Measurements from ENCODE around the gene SRPX2.

The SRPX2 gene, protein sequence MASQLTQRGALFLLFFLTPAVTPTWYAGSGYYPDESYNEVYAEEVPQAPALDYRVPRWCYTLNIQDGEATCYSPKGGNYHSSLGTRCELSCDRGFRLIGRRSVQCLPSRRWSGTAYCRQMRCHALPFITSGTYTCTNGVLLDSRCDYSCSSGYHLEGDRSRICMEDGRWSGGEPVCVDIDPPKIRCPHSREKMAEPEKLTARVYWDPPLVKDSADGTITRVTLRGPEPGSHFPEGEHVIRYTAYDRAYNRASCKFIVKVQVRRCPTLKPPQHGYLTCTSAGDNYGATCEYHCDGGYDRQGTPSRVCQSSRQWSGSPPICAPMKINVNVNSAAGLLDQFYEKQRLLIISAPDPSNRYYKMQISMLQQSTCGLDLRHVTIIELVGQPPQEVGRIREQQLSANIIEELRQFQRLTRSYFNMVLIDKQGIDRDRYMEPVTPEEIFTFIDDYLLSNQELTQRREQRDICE

DNA sequence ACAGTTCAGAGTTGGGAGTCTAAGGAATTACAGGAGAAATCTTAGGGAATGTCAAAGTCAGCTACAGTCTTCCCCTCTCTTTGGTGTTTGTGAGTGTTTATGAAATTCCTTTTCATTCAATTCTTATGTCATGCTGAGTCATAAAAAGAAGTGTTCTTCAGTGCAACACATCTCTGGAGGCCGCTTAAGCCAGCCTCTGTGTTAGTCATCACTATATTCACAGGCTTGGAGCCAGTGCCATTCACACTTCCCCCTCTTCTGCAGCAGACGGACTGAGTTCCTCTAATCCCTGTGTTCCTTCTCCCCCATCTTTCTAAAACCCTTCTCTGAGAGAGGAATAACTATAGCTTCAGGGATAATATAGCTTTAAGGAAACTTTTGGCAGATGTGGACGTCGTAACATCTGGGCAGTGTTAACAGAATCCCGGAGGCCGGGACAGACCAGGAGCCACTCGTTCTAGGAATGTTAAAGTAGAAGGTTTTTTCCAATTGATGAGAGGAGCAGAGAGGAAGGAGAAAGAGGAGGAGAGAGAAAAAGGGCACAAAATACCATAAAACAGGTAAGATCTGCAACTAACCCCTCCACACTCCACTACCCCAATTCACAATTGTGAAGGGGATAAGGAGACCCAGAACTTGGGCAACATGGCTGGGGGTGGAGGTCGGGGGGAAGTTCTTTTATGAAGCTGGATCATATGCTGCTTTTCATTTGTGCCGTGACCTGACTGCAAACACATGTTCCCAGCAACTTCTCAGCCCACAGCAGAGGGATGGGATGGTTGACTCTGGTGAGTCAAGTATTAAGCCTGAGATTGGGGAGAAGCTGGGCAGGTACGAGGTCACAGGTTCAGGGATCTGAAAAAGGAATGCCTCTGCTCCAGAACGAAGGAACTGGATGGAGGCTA, at the start of gene SRPX2:
TSS of gene SRPX2 (plus strand) at position 244 of the 905 bp plus-strand sequence. CDS start 2,124 bp downstream, outside the sequence.
- TF ChIP-seq GATA3 (IDR thresholded peaks at IDR 0.05; ENCODE audit: low read depth, low read length) (no peak), GATA2 (IDR thresholded peaks at IDR 0.05; ENCODE audit: low read depth, low read length) (no peak)

GRCh38 chrX:100596601-100597000, 47.4 kb upstream of the SRPX2 start:
- TF ChIP-seq GATA2 (IDR thresholded peaks at IDR 0.05; ENCODE audit: low read depth, low read length): no peak
- TF ChIP-seq GATA3 (IDR thresholded peaks at IDR 0.05; ENCODE audit: low read depth, low read length): no peak

DNA sequence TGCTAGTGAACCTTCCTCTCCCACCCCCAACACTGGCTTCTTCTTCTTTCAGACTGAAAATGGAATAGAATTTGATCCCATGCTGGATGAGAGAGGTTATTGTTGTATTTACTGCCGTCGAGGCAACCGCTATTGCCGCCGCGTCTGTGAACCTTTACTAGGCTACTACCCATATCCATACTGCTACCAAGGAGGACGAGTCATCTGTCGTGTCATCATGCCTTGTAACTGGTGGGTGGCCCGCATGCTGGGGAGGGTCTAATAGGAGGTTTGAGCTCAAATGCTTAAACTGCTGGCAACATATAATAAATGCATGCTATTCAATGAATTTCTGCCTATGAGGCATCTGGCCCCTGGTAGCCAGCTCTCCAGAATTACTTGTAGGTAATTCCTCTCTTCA, 44.5 kb upstream of the SRPX2 start:
- TF ChIP-seq GATA2 (IDR thresholded peaks at IDR 0.05; ENCODE audit: low read depth, low read length) (no peak), GATA3 (IDR thresholded peaks at IDR 0.05; ENCODE audit: low read depth, low read length) (no peak)

DNA sequence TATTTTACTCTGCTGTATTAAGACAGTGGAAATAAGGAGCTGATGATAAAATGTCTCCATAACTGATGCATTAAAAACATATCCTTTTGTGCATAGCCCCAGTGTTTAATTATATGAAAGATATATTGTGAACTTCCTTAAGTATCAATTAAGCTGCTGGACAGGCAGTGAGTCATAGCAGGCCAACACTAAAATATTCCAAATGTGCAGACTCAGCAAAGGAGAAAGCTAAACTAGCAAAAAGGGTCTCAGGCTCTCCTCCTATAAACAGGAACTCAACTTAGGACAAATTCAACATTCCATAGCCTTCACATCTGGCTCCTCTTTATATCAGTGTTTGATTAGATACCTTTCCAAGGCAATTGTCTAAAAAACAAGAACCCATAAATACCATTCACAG, 43.7 kb upstream of the SRPX2 start:
- TF ChIP-seq GATA2 (IDR thresholded peaks at IDR 0.05; ENCODE audit: low read depth, low read length) (no peak), GATA3 (IDR thresholded peaks at IDR 0.05; ENCODE audit: low read depth, low read length) (no peak)

- no peak for TF ChIP-seq GATA3 (IDR thresholded peaks at IDR 0.05; ENCODE audit: low read depth, low read length)
- TF ChIP-seq GATA2 (IDR thresholded peaks at IDR 0.05; ENCODE audit: low read depth, low read length): no peak
Observed at GRCh38 chrX:100600758-100601157, 43.2 kb upstream of the SRPX2 start.

GRCh38 chrX:100606753-100607152, 37.2 kb upstream of the SRPX2 start:
- TF ChIP-seq GATA3 (IDR thresholded peaks at IDR 0.05; ENCODE audit: low read depth, low read length) (no peak), GATA2 (IDR thresholded peaks at IDR 0.05; ENCODE audit: low read depth, low read length) (no peak)

DNA sequence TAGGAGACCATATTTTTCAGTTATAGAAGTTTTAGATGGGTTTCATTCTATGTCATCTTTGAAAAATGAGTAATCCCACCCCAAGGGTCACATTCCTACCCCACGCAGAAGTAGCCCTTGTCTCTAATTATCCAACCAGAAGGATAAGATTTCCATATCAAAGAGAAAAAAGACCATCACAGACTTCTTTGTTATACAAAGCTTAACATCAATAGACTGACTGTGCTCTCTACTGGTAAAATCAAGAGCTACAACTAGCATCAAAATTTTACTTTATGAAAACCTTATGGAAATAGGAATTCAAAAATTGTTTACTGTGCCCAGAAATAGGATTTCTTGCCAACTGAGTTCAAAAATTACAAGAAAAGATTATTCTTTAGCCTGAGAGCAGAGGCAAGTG, 34.4 kb upstream of the SRPX2 start:
- TF ChIP-seq GATA2 (IDR thresholded peaks at IDR 0.05; ENCODE audit: low read depth, low read length): no peak

DNA sequence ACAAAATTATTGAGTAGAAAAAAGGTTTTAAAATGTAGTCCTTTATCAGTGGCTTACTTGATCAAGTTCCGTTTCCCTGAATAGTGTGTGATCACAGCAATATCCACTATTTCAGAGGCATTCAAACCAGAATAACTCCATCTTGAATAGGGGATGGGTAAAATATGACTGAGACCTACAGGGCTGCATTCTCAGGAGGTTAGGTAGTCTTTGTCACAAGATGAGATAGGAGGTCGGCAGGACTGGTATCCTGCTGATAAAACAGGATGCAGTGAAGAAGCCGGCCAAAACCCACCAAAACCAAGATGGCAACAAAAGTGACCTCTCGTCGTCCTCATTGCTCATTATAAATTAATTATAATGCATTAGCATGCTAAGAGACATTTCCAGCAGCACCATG, 32.0 kb upstream of the SRPX2 start:
- TF ChIP-seq GATA2 (IDR thresholded peaks at IDR 0.05; ENCODE audit: low read depth, low read length): no peak
- TF ChIP-seq GATA3 (IDR thresholded peaks at IDR 0.05; ENCODE audit: low read depth, low read length): no peak

- TF ChIP-seq GATA3 (IDR thresholded peaks at IDR 0.05; ENCODE audit: low read depth, low read length) (no peak), GATA2 (IDR thresholded peaks at IDR 0.05; ENCODE audit: low read depth, low read length) (no peak)
Observed at GRCh38 chrX:100615005-100615404, 29.0 kb upstream of the SRPX2 start.

GRCh38 chrX:100623001-100623400, 21.0 kb upstream of the SRPX2 start:
- TF ChIP-seq GATA3 (IDR thresholded peaks at IDR 0.05; ENCODE audit: low read depth, low read length) (no peak), GATA2 (IDR thresholded peaks at IDR 0.05; ENCODE audit: low read depth, low read length) (no peak)

DNA sequence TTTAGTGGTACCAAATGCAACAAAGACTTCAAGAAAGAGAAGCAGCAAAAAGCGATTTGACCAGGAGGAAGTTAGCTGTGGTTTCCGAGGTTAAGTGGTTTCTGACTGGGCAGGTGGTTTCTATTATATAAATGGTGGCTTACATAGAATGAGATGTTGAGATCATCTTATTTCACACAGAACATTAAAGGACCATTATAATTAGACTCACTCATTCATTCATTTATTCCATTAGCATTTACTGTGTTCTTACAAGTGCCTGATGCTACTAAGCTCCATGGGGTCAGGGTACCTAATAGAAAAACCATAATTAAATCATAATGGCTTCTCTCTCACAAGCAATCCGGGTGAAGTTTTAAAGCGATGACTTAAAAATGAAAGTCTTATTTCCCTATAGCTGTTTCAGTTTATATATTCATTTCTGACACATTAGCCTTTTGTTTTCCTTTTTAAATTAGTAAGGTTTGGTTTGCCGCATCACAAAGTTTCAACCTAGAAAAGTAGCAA, 18.0 kb upstream of the SRPX2 start:
- TF ChIP-seq GATA2 (IDR thresholded peaks at IDR 0.05; ENCODE audit: low read depth, low read length): no peak
- TF ChIP-seq GATA3 (IDR thresholded peaks at IDR 0.05; ENCODE audit: low read depth, low read length): no peak

DNA sequence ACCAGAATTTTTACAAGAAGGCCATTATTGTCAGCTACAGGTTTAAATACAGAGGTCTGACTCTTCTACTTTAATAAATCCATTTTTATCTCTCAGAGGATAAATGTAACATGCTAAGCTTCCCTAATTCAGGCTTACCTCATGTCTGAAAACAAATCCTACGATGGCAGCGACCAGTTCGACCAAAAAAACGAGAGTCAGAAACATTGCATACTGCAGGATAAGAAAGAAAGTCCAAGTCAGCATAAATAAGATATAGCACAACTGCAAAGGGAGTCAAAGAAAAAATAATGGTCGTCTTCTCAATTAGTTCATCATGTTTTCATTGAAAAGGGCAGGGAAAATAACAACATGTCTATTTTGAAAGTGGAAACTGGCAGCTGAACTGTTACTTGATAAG, 9.0 kb upstream of the SRPX2 start:
- TF ChIP-seq GATA2 (IDR thresholded peaks at IDR 0.05; ENCODE audit: low read depth, low read length): no peak
- no peak for TF ChIP-seq GATA3 (IDR thresholded peaks at IDR 0.05; ENCODE audit: low read depth, low read length)

GRCh38 chrX:100635989-100636320, 8.0 kb upstream of the SRPX2 start:
- TF ChIP-seq GATA2 (IDR thresholded peaks at IDR 0.05; ENCODE audit: low read depth, low read length) (no peak), GATA3 (IDR thresholded peaks at IDR 0.05; ENCODE audit: low read depth, low read length) (no peak)

DNA sequence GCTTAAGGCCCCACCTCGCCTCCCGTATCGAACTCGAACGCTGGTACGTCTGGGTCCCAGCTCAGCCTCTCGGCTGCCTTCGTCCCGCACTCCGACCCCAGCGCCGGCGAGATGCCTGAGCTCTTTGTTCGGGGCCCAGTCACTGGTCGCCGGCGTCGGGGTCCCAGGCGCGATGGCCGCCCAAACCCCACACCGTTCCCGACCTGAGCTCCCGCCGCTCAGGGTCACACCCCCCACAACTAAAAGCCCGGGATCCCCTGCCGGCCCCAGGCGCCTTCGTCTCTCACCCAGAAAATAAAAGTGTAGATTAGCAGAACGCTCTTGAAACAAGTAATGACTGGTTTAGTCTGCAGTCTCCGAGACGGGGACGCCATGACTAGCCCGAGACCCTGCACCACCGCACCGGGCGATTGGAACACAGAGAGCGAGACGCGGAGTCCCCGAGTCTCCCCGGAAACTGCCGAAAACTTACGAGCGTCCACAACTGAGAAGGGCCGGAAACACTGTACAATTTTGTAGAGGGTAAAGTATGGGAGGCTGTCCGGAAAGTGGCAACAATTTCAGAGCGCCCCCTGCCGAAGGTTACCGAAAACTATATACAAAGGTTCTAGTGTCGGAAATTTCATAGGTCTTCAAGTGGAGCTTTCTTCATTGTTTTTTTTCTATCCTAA, 7.5 kb upstream of the SRPX2 start, which contains the start of gene TSPAN6:
TSS of gene TSPAN6 (minus strand) at position 486 of the 671 bp plus-strand sequence. CDS start at position 374, 112 bp downstream.
- no peak for TF ChIP-seq GATA3 (IDR thresholded peaks at IDR 0.05; ENCODE audit: low read depth, low read length)

Measured in SH-SY5Y (cell line).